Cardiac septum (tissue), 1 donor: ENCODE measurements around the gene ZNF827. TPM values are rescaled to one million over a fixed set of nuclear protein-coding genes. Genes with fewer than 3 reads are reported as not detected.

Experiments used
- DNase-seq: peaks from one replicate; pipeline ENCODE4 v3.0.0-alpha.2; 2020; ENCODE audit warnings: low spot score
- intact Hi-C: fragments of 100-400 bp; cut with DNase I; formaldehyde crosslinking; loops from one replicate; pipeline ENCODE4 v1.14.0; 2022
- total RNA-seq: library from RNA; stranded (reverse); fragmentation: NEBNext Ultra II Directional; extraction: Animal tissue kit (Norgen Biotek cat#: 25700); gene quantifications from one replicate; pipeline ENCODE4 v1.2.1, GENCODE V29; 2021
- donor health status: DM: no; HTN: no; CAD: no.

The ZNF827 gene
- total RNA-seq, 1 donor from 2014 or later = 28.3 TPM

- no peak for DNase-seq
- intact Hi-C loops = no loop called here
Measured at GRCh38 chr4:145871209-145871608, 67.4 kb downstream of the ZNF827 start.

- no peak for DNase-seq
- intact Hi-C loops = no loop called here
Measured at GRCh38 chr4:145870155-145871020, 68.2 kb downstream of the ZNF827 start.

GRCh38 chr4:145868637-145869409 is 69.8 kb downstream of the ZNF827 start:
- no peak for DNase-seq
- intact Hi-C loops = no loop called here

- no peak for DNase-seq
- intact Hi-C loops = no loop called here
Measured at GRCh38 chr4:145867406-145867805, 71.2 kb downstream of the ZNF827 start.

- intact Hi-C loops = no loop called here
- DNase-seq = no peak
Measured at GRCh38 chr4:145866991-145867390, 71.6 kb downstream of the ZNF827 start.

- no peak for DNase-seq
Measured at GRCh38 chr4:145865274-145865941, 73.2 kb downstream of the ZNF827 start.

GRCh38 chr4:145863191-145863590 is 75.4 kb downstream of the ZNF827 start:
- intact Hi-C loops = no loop called here

More at GRCh38 chr4:145865274-145865941, 73.2 kb downstream of the ZNF827 start:
- intact Hi-C loops = no loop called here

GRCh38 chr4:145861336-145862318 is 77.0 kb downstream of the ZNF827 start:
- intact Hi-C loops = no loop called here
- DNase-seq = no peak

More at GRCh38 chr4:145863191-145863590, 75.4 kb downstream of the ZNF827 start:
- DNase-seq = no peak

- DNase-seq = no peak
- intact Hi-C loops = no loop called here
Measured at GRCh38 chr4:145860897-145861296, 77.7 kb downstream of the ZNF827 start.

- no peak for DNase-seq
- intact Hi-C loops = no loop called here
Measured at GRCh38 chr4:145860446-145860845, 78.2 kb downstream of the ZNF827 start.

GRCh38 chr4:145859926-145860325 is 78.7 kb downstream of the ZNF827 start:
- intact Hi-C loops = no loop called here
- no peak for DNase-seq

GRCh38 chr4:145859426-145859825 is 79.2 kb downstream of the ZNF827 start:
- intact Hi-C loops = no loop called here
- DNase-seq = no peak

- intact Hi-C loops = no loop called here
- no peak for DNase-seq
Measured at GRCh38 chr4:145852256-145852839, 86.3 kb downstream of the ZNF827 start.

- no peak for DNase-seq
- intact Hi-C loops = no loop called here
Measured at GRCh38 chr4:145851511-145852201, 87.0 kb downstream of the ZNF827 start.

- intact Hi-C loops = no loop called here
- DNase-seq = no peak
Measured at GRCh38 chr4:145847764-145848163, 90.9 kb downstream of the ZNF827 start.

- intact Hi-C loops = no loop called here
- DNase-seq = no peak
Measured at GRCh38 chr4:145845118-145845517, 93.5 kb downstream of the ZNF827 start.

- DNase-seq = no peak
- intact Hi-C loops = no loop called here
Measured at GRCh38 chr4:145843639-145844038, 95.0 kb downstream of the ZNF827 start.

- intact Hi-C loops = no loop called here
Measured at GRCh38 chr4:145843148-145843547, 95.5 kb downstream of the ZNF827 start.

More at GRCh38 chr4:145843148-145843547, 95.5 kb downstream of the ZNF827 start:
- DNase-seq = no peak
